CD14-positive monocyte (primary cell): ENCODE data around the gene JMY. TPM values are rescaled to one million over a fixed set of nuclear protein-coding genes. Genes with fewer than 3 reads are reported as not detected.

ENCODE experiments used
- DNase-seq, 3 donors: peaks; one replicate each; pipeline ENCODE4 v3.0.0-alpha.2; 2011 to 2022
- H2AFZ ChIP-seq: 2 replicates; pipeline ENCODE4 v1.6.0; 2012; ENCODE audit warnings: mild to moderate bottlenecking, low read depth, low read length, inconsistent platforms; ENCODE audit not compliant: insufficient read depth, poor library complexity, severe bottlenecking
- H3K27ac ChIP-seq, 2 donors: 1 replicate in 1 of 2; 2 replicates in 1 of 2; pipeline ENCODE4 v1.5.1; 2012 to 2013; ENCODE audit warnings: low read length in 2 of 2, control low read depth in 1 of 2, inconsistent platforms in 1 of 2, low read depth in 1 of 2, mild to moderate bottlenecking in 1 of 2
- H3K27me3 ChIP-seq, 2 donors: one replicate each; pipeline versions ENCODE4 v1.6.0 to v1.6.1; 2011 to 2013; ENCODE audit warnings: low read length in 2 of 2; ENCODE audit not compliant: control insufficient read depth in 2 of 2, insufficient read depth in 2 of 2
- H3K36me3 ChIP-seq, 2 donors: replicated peaks in 1 of 2; 1 replicate in 1 of 2; 2 replicates in 1 of 2; pipeline versions ENCODE4 v1.5.1 to v1.6.1; 2012 to 2013; ENCODE audit warnings: low read length in 2 of 2, control low read depth in 1 of 2, inconsistent platforms in 1 of 2, mild to moderate bottlenecking in 1 of 2; ENCODE audit not compliant: insufficient read depth in 2 of 2, control insufficient read depth in 1 of 2
- H3K4me1 ChIP-seq, 2 donors: 1 replicate in 1 of 2; 2 replicates in 1 of 2; pipeline versions ENCODE4 v1.5.1 to v1.6.1; 2012 to 2013; ENCODE audit warnings: low read length in 2 of 2, control low read depth in 1 of 2, inconsistent platforms in 1 of 2, mild to moderate bottlenecking in 1 of 2, moderate library complexity in 1 of 2; ENCODE audit not compliant: insufficient read depth in 2 of 2, control insufficient read depth in 1 of 2
- H3K4me2 ChIP-seq: replicated peaks from 2 replicates; pipeline ENCODE3; 2012; ENCODE audit warnings: low read length, moderate library complexity, mild to moderate bottlenecking; ENCODE audit not compliant: poor library complexity, severe bottlenecking; ENCODE audit errors: extremely low read depth
- H3K4me3 ChIP-seq, 3 experiments: fragments of 200-600 bp in 1 of 3; sonication (generic) in 1 of 3; replicated peaks in 1 of 3; 1 replicate in 2 of 3; 2 replicates in 1 of 3; pipeline ENCODE4 v1.5.1; 2011 to 2013; ENCODE audit warnings: low read length in 3 of 3, mild to moderate bottlenecking in 3 of 3, control low read depth in 2 of 3, low read depth in 2 of 3, inconsistent platforms in 1 of 3, moderate library complexity in 1 of 3
- H3K79me2 ChIP-seq: 2 replicates; pipeline ENCODE4 v1.6.0; 2012; ENCODE audit warnings: mild to moderate bottlenecking, control low read depth, inconsistent platforms, low read length, moderate library complexity; ENCODE audit not compliant: insufficient read depth
- H3K9ac ChIP-seq: 2 replicates; pipeline ENCODE4 v1.6.0; 2017; ENCODE audit warnings: low read length, mild to moderate bottlenecking; ENCODE audit not compliant: insufficient read depth, poor library complexity, severe bottlenecking
- H3K9me3 ChIP-seq, 2 donors: replicated peaks in 1 of 2; 1 replicate in 1 of 2; 2 replicates in 1 of 2; pipeline versions ENCODE4 v1.5.1 to v1.6.1; 2012 to 2013; ENCODE audit warnings: low read length in 2 of 2, control low read depth in 1 of 2; ENCODE audit not compliant: control insufficient read depth in 1 of 2, insufficient read depth in 1 of 2
- H4K20me1 ChIP-seq: 2 replicates; pipeline ENCODE4 v1.6.0; 2012; ENCODE audit warnings: mild to moderate bottlenecking, low read length, control low read depth, moderate library complexity; ENCODE audit not compliant: insufficient read depth
- H3K27ac Mint-ChIP-seq, 7 donors: one replicate each; pipeline ENCODE4 v1.8.0; 2020; ENCODE audit warnings: mild to moderate bottlenecking in 7 of 7, mixed read lengths in 7 of 7, moderate library complexity in 6 of 7, inconsistent platforms in 2 of 7
- H3K27me3 Mint-ChIP-seq, 3 donors: one replicate each; pipeline ENCODE4 v1.8.0; 2021 to 2022; ENCODE audit warnings: low read depth in 3 of 3, mild to moderate bottlenecking in 3 of 3, mixed read lengths in 3 of 3, moderate library complexity in 3 of 3, inconsistent platforms in 1 of 3
- H3K36me3 Mint-ChIP-seq, 2 donors: one replicate each; pipeline ENCODE4 v1.8.0; 2020; ENCODE audit warnings: mixed read lengths in 2 of 2, inconsistent platforms in 1 of 2, mild to moderate bottlenecking in 1 of 2
- H3K4me1 Mint-ChIP-seq: one replicate; pipeline ENCODE4 v1.8.0; 2020; ENCODE audit warnings: mild to moderate bottlenecking, mixed read lengths
- H3K4me3 Mint-ChIP-seq, 2 donors: one replicate each; pipeline ENCODE4 v1.8.0; 2020; ENCODE audit warnings: mild to moderate bottlenecking in 2 of 2, mixed read lengths in 2 of 2, moderate library complexity in 1 of 2
- H3K9me3 Mint-ChIP-seq, 7 donors: one replicate each; pipeline ENCODE4 v1.8.0; 2020 to 2022; ENCODE audit warnings: mixed read lengths in 7 of 7, mild to moderate bottlenecking in 6 of 7, moderate library complexity in 6 of 7, inconsistent platforms in 2 of 7
- CTCF ChIP-seq: fragments of 200-600 bp; IDR thresholded peaks from one replicate; pipeline ENCODE4 v1.8.0; 2022; ENCODE audit warnings: antibody characterized with exemption, mild to moderate bottlenecking
- WGBS: methylation state at CpG from one replicate; pipeline ENCODE4 v1.1.5; 2013; ENCODE audit warnings: missing lambda C conversion rate; ENCODE audit not compliant: insufficient coverage; 5-methylcytosine and 5-hydroxymethylcytosine counted together
- intact Hi-C, 2 donors: fragments of 100-400 bp; cut with micrococcal nuclease; formaldehyde crosslinking; loops; one replicate each; pipeline versions ENCODE4 v1.15.0 to v1.15.1; 2023
- polyA plus RNA-seq, 3 donors: library from polyadenylated mRNA; depleted of rRNA in 1 of 3; unstranded in 2 of 3; stranded (reverse) in 1 of 3; fragments of 300-500 nt in 2 of 3; fragments of >200 nt in 1 of 3; fragmentation: Illumina TruSeq in 2 of 3; gene quantifications; 1 replicate in 2 of 3; 2 replicates in 1 of 3; pipeline ENCODE4 v1.2.3, GENCODE V29; 2012 to 2021

JMY gene
- polyA plus RNA-seq, 3 donors, result 0.60 to 1.6 (median 1.1) TPM

- no peak overlapping the region for H3K9ac ChIP-seq
- no peaks in the 10 kb centered on the region for H3K79me2 ChIP-seq
- Mint-ChIP-seq H3K27ac (no peak overlapping the region), H3K4me1 (no peaks in the 10 kb centered on the region), H3K27me3 (peaks cover 0 to 3% (median 0%) of the 10 kb centered on the region in 3 donors), H3K36me3 (peaks cover 0 to 3% of the 10 kb centered on the region in 2 donors), H3K9me3 (peaks cover 0 to 8% (median 0%) of the 10 kb centered on the region in 7 donors), H3K4me3 (no peak overlapping the region)
- WGBS, result 80% methylated on average over 6 of the region's 6 CpGs
- peaks cover 14% of the 10 kb centered on the region for H4K20me1 ChIP-seq
- no peaks in the 10 kb centered on the region for H3K4me1 ChIP-seq
- no peak for TF ChIP-seq CTCF
- H3K4me3 ChIP-seq, result no peak overlapping the region
- no peaks in the 10 kb centered on the region for H3K27me3 ChIP-seq
- H3K9me3 ChIP-seq, result peaks cover 0 to 2% of the 10 kb centered on the region in 2 donors
- no peaks in the 10 kb centered on the region for H3K36me3 ChIP-seq
- no peak overlapping the region for H2AFZ ChIP-seq
- intact Hi-C loops, result no loop called here
- DNase-seq, result no peak
- H3K27ac ChIP-seq, result no peak overlapping the region
- no peak overlapping the region for H3K4me2 ChIP-seq
Measured at GRCh38 chr5:79259383-79259782, 23.5 kb downstream of the JMY start.

GRCh38 chr5:79259810-79260209, 23.9 kb downstream of the JMY start:
- Histone ChIP-seq H3K9ac (no peak overlapping the region), H3K4me1 (no peaks in the 10 kb centered on the region), H3K27ac (no peak overlapping the region), H2AFZ (no peak overlapping the region), H4K20me1 (peaks cover 14% of the 10 kb centered on the region), H3K4me2 (no peak overlapping the region), H3K36me3 (no peaks in the 10 kb centered on the region), H3K9me3 (peaks cover 0 to 2% of the 10 kb centered on the region in 2 donors), H3K4me3 (no peak overlapping the region), H3K79me2 (no peaks in the 10 kb centered on the region), H3K27me3 (no peaks in the 10 kb centered on the region)
- Mint-ChIP-seq H3K4me1 (no peaks in the 10 kb centered on the region), H3K9me3 (peaks cover 0 to 8% (median 0%) of the 10 kb centered on the region in 7 donors), H3K27me3 (peaks cover 0 to 3% (median 0%) of the 10 kb centered on the region in 3 donors), H3K27ac (no peak overlapping the region), H3K36me3 (peaks cover 0 to 3% of the 10 kb centered on the region in 2 donors), H3K4me3 (no peak overlapping the region)
- no peak for TF ChIP-seq CTCF
- DNase-seq, result no peak
- 98% methylated on average over 5 of the region's 6 CpGs for WGBS
- intact Hi-C loops, result no loop called here
